CD8-positive, alpha-beta memory T cell (primary cell): Measurements from ENCODE around the gene OGA. TPM values are rescaled to one million over a fixed set of nuclear protein-coding genes. Genes with fewer than 3 reads are reported as not detected.

ENCODE experiments used
- CTCF ChIA-PET: fragments of 350-600 bp; sonication (Branson Sonifier 250); formaldehyde crosslinking; loops from one replicate; lab custom pipeline; 2021; ENCODE audit warnings: antibody characterized with exemption; lab: Charles Lee
- POLR2A ChIA-PET: fragments of 350-600 bp; sonication (Branson Sonifier 250); formaldehyde crosslinking; loops from one replicate; lab custom pipeline; 2021; ENCODE audit warnings: antibody characterized with exemption; lab: Charles Lee
- DNase-seq, 5 donors: peaks; one replicate each; pipeline versions ENCODE4 v3.0.0 to v3.0.0-alpha.2; 2020 to 2022; ENCODE audit warnings: mixed read lengths in 1 of 5
- H3K27ac ChIP-seq: one replicate; pipeline ENCODE4 v1.7.0; 2013; ENCODE audit warnings: low read depth, mild to moderate bottlenecking, low read length, moderate library complexity
- H3K27me3 ChIP-seq: 2 replicates; pipeline ENCODE4 v1.7.0; 2013; ENCODE audit warnings: low read length, mild to moderate bottlenecking; ENCODE audit not compliant: insufficient read depth, poor library complexity, severe bottlenecking
- H3K36me3 ChIP-seq: 2 replicates; pipeline ENCODE4 v1.7.0; 2013; ENCODE audit warnings: mild to moderate bottlenecking, low read length, moderate library complexity; ENCODE audit not compliant: insufficient read depth
- H3K4me1 ChIP-seq: 2 replicates; pipeline ENCODE4 v1.7.0; 2013; ENCODE audit warnings: mild to moderate bottlenecking, low read length, moderate library complexity; ENCODE audit not compliant: insufficient read depth
- H3K4me3 ChIP-seq: 2 replicates; pipeline ENCODE4 v1.7.0; 2013; ENCODE audit warnings: mild to moderate bottlenecking, low read length
- H3K9me3 ChIP-seq: 2 replicates; pipeline ENCODE4 v1.7.0; 2013; ENCODE audit warnings: mild to moderate bottlenecking, low read length
- H3K27ac Mint-ChIP-seq, 8 donors: one replicate each; pipeline ENCODE4 v1.8.0; 2020 to 2021; ENCODE audit warnings: mixed read lengths in 8 of 8, mild to moderate bottlenecking in 6 of 8, inconsistent platforms in 3 of 8, moderate library complexity in 3 of 8
- H3K27me3 Mint-ChIP-seq, 2 donors: one replicate each; pipeline ENCODE4 v1.8.0; 2020 to 2021; ENCODE audit warnings: mixed read lengths in 2 of 2, mild to moderate bottlenecking in 1 of 2, moderate library complexity in 1 of 2
- H3K36me3 Mint-ChIP-seq, 3 donors: one replicate each; pipeline ENCODE4 v1.8.0; 2020 to 2021; ENCODE audit warnings: mixed read lengths in 3 of 3, inconsistent platforms in 1 of 3, mild to moderate bottlenecking in 1 of 3
- H3K4me1 Mint-ChIP-seq, 3 donors: one replicate each; pipeline ENCODE4 v1.8.0; 2020 to 2021; ENCODE audit warnings: mixed read lengths in 3 of 3, inconsistent platforms in 1 of 3, mild to moderate bottlenecking in 1 of 3
- H3K4me3 Mint-ChIP-seq, 7 donors: one replicate each; pipeline ENCODE4 v1.8.0; 2020 to 2021; ENCODE audit warnings: mixed read lengths in 7 of 7, mild to moderate bottlenecking in 6 of 7, moderate library complexity in 4 of 7, inconsistent platforms in 2 of 7
- H3K9me3 Mint-ChIP-seq, 5 donors: one replicate each; pipeline ENCODE4 v1.8.0; 2020 to 2022; ENCODE audit warnings: mixed read lengths in 5 of 5, mild to moderate bottlenecking in 3 of 5, moderate library complexity in 2 of 5, inconsistent platforms in 1 of 5
- polyA plus RNA-seq: library from polyadenylated mRNA; unstranded; fragments of 300-500 nt; fragmentation: Illumina TruSeq; gene quantifications from one replicate; pipeline ENCODE4 v1.2.3, GENCODE V29; 2021
- total RNA-seq, 2 experiments: library from RNA; stranded (reverse); gene quantifications; one replicate each; pipeline ENCODE4 v1.2.3, GENCODE V29; 2021

Gene OGA
- total and polyA plus RNA-seq, 3 experiments from 2014 or later = 45.7 to 109 (median 95.8) TPM

DNA sequence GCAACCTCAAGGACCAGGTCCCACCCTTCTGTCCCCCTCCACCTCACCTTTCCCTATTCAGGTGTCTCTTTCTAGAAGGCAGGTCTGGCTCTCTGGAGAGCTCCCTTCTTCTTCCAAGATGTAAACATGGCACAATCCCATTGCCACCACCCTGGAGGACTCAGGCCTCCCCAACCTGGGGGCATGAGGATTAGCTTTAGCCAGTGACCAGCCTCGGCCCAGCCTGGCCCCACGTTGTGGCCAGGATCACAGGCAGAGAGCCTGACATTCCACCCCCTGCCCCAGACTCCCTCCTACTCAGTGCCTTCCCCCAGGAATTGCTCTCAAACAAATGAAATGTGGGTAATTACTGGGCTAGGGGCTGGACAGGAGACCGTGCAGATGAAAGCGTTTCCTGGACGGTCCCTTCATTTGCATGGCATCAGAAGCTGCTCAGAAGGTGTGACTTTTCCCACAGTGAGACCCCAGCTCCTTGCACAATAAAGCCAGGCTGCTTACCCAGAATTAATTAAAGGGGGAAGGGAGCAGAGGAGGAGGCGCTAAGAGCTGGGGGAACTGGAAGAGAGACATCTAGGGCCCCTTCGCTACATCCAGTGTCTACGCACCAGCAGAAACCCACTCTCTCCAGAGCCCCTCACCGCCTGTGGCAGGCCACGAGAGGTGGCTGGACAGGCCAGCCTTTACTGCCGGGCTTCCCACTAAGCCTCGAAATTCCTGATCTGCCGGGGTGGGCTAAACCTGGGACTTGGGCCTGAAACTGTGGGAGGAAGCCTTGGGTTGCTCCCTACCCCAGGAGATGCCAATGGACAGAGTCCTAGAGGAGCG, 50.1 kb downstream of the OGA start:
- no peak for DNase-seq
- ChIA-PET CTCF (interaction anchor here (1.1 to 6.1 kb wide), 2 partner anchors 13 to 554 kb away, joined by 4 to 27 read pairs; no protein-coding TSS in a partner anchor), POLR2A (interaction anchor here (0.7 kb wide), 1 partner anchor 14 kb away, joined by 3 read pairs; no protein-coding TSS in a partner anchor)
- Histone ChIP-seq H3K36me3 (no peaks in the 10 kb centered on the region), H3K9me3 (no peaks in the 10 kb centered on the region), H3K27me3 (peaks cover 9% of the 10 kb centered on the region), H3K27ac (no peak overlapping the region), H3K4me1 (no peaks in the 10 kb centered on the region), H3K4me3 (no peak overlapping the region)
- H3K9me3 Mint-ChIP-seq = no peaks in the 10 kb centered on the region
- H3K27ac Mint-ChIP-seq = peak overlapping the region in 1 of 8 donors; percentile 17
- no peaks in the 10 kb centered on the region for H3K36me3 Mint-ChIP-seq
- peaks cover 0 to under 1% (median under 1%) of the 10 kb centered on the region in 3 donors for H3K4me1 Mint-ChIP-seq
- H3K27me3 Mint-ChIP-seq = peaks cover 23 to 42% of the 10 kb centered on the region in 2 donors
- H3K4me3 Mint-ChIP-seq = no peak overlapping the region

GRCh38 chr10:101767600-101767945, 50.7 kb downstream of the OGA start:
- no peaks in the 10 kb centered on the region for H3K9me3 Mint-ChIP-seq
- no peak overlapping the region for H3K27ac ChIP-seq
- no peaks in the 10 kb centered on the region for H3K9me3 ChIP-seq
- H3K27me3 ChIP-seq = peaks cover 3% of the 10 kb centered on the region
- ChIA-PET POLR2A (interaction anchor here (0.7 kb wide), 1 partner anchor 13 kb away, joined by 3 read pairs; no protein-coding TSS in a partner anchor), CTCF (interaction anchor here (1.1 kb wide), 1 partner anchor 553 kb away, joined by 4 read pairs; no protein-coding TSS in a partner anchor)
- no peaks in the 10 kb centered on the region for H3K4me1 Mint-ChIP-seq
- H3K36me3 Mint-ChIP-seq = no peaks in the 10 kb centered on the region
- H3K27ac Mint-ChIP-seq = peak overlapping the region in 1 of 8 donors; percentile 24
- no peak overlapping the region for H3K4me3 Mint-ChIP-seq
- no peaks in the 10 kb centered on the region for H3K4me1 ChIP-seq
- no peak for DNase-seq
- H3K36me3 ChIP-seq = no peaks in the 10 kb centered on the region
- peaks cover 20 to 37% of the 10 kb centered on the region in 2 donors for H3K27me3 Mint-ChIP-seq
- H3K4me3 ChIP-seq = no peak overlapping the region

DNA sequence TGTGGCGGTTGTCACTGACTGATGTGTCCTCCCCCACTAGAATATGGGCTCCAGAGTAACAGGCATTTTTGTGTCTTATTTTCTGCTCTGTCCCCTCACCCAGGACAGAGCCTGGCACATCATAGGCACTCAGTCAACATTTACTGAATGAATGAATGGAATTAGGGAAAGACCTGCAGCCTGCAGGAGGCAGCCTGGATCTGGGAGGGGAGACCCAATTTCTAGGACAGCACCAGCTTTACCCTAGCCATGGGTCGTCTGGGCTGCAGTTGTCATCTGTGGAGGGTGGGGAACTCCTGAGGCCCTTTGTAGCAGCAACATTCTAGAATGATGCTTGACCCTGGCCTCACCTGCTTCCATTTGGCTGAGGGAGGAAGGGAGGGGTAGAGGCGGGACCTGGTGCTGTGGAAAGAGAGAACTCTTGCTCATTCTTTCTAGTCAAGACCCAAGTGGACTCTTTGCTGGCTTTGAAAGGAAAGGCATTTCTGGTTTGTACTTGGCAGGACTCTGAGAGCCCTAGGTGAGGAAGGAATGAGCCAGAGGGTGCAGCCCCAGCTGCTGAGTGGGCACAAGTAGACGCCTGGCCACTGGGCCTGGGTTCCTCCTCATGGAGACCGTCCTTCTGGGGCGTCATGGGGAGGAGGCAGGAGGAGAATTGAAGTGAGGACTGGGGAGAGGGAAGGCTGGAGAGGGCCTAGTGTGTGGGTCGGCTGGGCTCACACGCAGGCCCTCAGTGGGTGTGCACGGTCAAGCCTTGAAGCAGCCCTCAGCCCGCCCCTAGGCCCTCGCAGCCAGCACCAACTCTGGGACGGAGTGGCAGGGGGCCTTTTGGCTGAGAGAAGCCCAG, 51.3 kb downstream of the OGA start:
- no peak overlapping the region for H3K4me3 Mint-ChIP-seq
- DNase-seq = no peak
- no peaks in the 10 kb centered on the region for H3K27me3 ChIP-seq
- H3K27me3 Mint-ChIP-seq = peaks cover 14 to 37% of the 10 kb centered on the region in 2 donors
- H3K36me3 Mint-ChIP-seq = no peaks in the 10 kb centered on the region
- H3K9me3 ChIP-seq = no peaks in the 10 kb centered on the region
- no peaks in the 10 kb centered on the region for H3K4me1 ChIP-seq
- H3K9me3 Mint-ChIP-seq = no peaks in the 10 kb centered on the region
- no peak overlapping the region for H3K27ac ChIP-seq
- no peaks in the 10 kb centered on the region for H3K4me1 Mint-ChIP-seq
- CTCF ChIA-PET = interaction anchor here (1.1 to 1.2 kb wide), 2 partner anchors 15 to 553 kb away, joined by 4 to 7 read pairs; no protein-coding TSS in a partner anchor
- H3K36me3 ChIP-seq = no peaks in the 10 kb centered on the region
- no peak overlapping the region for H3K4me3 ChIP-seq
- H3K27ac Mint-ChIP-seq = peak overlapping the region in 1 of 8 donors; percentile 24
- POLR2A ChIA-PET = no interaction called here

DNA sequence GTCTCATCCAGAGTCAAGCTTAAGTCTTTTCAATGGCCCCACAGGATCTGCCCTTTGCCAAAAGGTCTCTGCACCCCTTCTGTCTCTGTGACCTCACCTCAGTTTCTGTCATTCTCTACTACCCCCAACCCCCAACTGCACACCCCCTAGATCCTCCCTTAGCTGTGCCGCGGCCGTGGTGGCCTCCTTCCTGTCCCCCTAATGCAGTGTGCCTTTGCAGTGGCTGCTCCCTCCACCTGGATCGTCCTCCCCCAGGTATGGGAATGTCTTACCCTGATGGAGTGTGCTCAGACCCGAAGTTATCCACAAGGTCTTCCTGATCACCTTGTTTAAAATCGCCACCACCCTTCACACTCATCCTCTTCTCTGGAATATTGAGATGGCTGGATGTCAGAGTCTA, 51.9 kb downstream of the OGA start:
- no peaks in the 10 kb centered on the region for H3K9me3 Mint-ChIP-seq
- H3K36me3 Mint-ChIP-seq = no peaks in the 10 kb centered on the region
- H3K36me3 ChIP-seq = no peaks in the 10 kb centered on the region
- H3K4me3 ChIP-seq = no peak overlapping the region
- no peaks in the 10 kb centered on the region for H3K27me3 ChIP-seq
- H3K27ac ChIP-seq = no peak overlapping the region
- ChIA-PET POLR2A (no interaction called here), CTCF (interaction anchor here (1.2 kb wide), 1 partner anchor 15 kb away, joined by 7 read pairs; no protein-coding TSS in a partner anchor)
- no peak overlapping the region for H3K4me3 Mint-ChIP-seq
- H3K27ac Mint-ChIP-seq = no peak overlapping the region
- H3K9me3 ChIP-seq = no peaks in the 10 kb centered on the region
- H3K27me3 Mint-ChIP-seq = peaks cover 10 to 32% of the 10 kb centered on the region in 2 donors
- no peaks in the 10 kb centered on the region for H3K4me1 Mint-ChIP-seq
- no peak for DNase-seq
- H3K4me1 ChIP-seq = no peaks in the 10 kb centered on the region

DNA sequence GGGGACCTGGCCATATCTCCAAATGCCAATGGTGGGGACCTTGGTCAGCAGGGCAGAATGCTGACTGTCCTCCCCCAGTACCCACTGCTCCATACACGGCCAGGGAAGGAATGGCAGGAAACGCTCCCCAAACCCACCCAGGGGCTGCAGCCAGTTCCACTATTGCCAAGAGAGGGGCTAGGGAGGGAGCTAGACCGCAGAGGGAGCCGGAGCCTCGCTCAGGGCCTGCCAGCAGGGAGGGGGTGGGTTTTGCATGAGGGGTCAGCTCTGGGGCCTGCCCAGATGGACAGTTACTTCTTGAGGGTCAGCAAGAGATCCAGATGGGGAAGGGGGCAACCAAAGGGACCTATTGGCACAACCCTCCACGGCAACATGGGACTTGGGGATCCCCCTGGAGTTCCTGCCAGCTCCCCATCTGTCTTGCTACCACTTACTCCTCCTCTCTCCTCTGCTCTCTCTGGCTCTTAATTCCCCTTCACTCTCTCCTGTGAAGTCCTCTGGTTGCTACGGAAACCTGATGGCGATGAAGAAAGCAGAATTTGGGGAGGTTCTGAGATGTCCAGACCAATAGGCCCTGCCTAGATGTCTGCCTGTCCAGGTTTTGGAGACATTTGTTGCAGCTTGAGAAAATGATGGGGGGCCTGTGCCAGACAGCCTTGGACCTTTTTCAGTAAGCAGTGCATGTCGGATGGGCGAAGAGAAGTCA, 55.0 kb downstream of the OGA start:
- DNase-seq = no peak
- CTCF ChIA-PET = interaction anchor here (1.6 to 1.9 kb wide), 2 partner anchors 10 to 18 kb away, joined by 3 to 4 read pairs; no protein-coding TSS in a partner anchor
- no peaks in the 10 kb centered on the region for H3K4me1 Mint-ChIP-seq

DNA sequence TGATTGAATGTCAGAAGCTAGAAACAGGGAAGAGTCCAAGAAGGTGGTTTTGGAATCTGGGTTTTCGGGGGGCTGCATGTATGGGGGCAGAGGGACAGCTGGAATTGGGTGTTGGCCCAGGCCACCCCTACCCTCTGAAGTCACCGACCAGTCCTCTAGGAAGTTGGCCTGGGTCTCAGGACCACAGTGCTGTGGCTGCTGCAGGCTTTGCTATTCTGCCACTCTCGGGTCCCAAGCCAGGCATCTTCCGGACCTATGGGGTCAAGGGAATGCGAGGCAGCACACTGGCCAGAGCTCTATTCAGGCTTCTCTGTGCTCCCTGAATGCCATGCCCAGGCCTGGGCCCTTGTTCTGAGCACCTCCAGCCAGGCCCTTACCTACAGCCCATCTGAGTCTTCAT, 55.5 kb downstream of the OGA start:
- Mint-ChIP-seq H3K27ac (no peak overlapping the region), H3K4me1 (no peaks in the 10 kb centered on the region), H3K9me3 (no peaks in the 10 kb centered on the region), H3K27me3 (peaks cover 7 to 31% of the 10 kb centered on the region in 2 donors), H3K36me3 (no peaks in the 10 kb centered on the region), H3K4me3 (no peak overlapping the region)
- CTCF ChIA-PET = interaction anchor here (1.6 to 1.9 kb wide), 2 partner anchors 11 to 19 kb away, joined by 3 to 4 read pairs; no protein-coding TSS in a partner anchor
- no peaks in the 10 kb centered on the region for H3K27me3 ChIP-seq
- H3K27ac ChIP-seq = no peak overlapping the region
- DNase-seq = no peak
- no peaks in the 10 kb centered on the region for H3K36me3 ChIP-seq
- POLR2A ChIA-PET = no interaction called here
- H3K4me1 ChIP-seq = no peaks in the 10 kb centered on the region
- H3K9me3 ChIP-seq = no peaks in the 10 kb centered on the region
- H3K4me3 ChIP-seq = no peak overlapping the region

More for the DNA sequence above, 55.0 kb downstream of the OGA start:
- Histone ChIP-seq H3K9me3 (no peaks in the 10 kb centered on the region), H3K36me3 (no peaks in the 10 kb centered on the region), H3K27ac (no peak overlapping the region), H3K4me3 (no peak overlapping the region), H3K4me1 (no peaks in the 10 kb centered on the region), H3K27me3 (no peaks in the 10 kb centered on the region)
- peaks cover 10 to 28% of the 10 kb centered on the region in 2 donors for H3K27me3 Mint-ChIP-seq
- H3K4me3 Mint-ChIP-seq = no peak overlapping the region
- POLR2A ChIA-PET = no interaction called here
- no peaks in the 10 kb centered on the region for H3K36me3 Mint-ChIP-seq
- H3K27ac Mint-ChIP-seq = no peak overlapping the region
- H3K9me3 Mint-ChIP-seq = no peaks in the 10 kb centered on the region

DNA sequence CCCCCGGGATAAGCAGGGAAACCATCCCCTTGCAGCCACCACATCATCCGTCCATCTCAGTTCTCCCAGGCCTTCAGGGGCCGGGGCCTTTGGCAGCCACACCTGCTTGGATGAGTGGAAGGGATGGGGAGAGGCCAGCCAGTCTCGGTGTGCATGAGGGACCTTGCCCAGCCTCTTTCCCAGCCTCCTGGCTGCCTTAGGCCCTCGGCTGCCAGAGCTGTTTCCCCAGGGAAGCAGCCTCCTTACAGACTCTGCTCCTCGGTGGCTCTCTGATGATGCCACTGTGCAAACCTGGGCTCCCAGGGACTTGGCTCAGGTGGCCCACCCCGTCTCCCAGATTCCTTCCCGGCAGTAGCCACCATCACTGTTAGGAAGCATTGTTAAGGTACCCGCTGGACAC, 57.0 kb downstream of the OGA start:
- Mint-ChIP-seq H3K36me3 (no peaks in the 10 kb centered on the region), H3K27me3 (peaks cover 11 to 31% of the 10 kb centered on the region in 2 donors), H3K27ac (no peak overlapping the region), H3K4me1 (no peaks in the 10 kb centered on the region), H3K4me3 (no peak overlapping the region), H3K9me3 (no peaks in the 10 kb centered on the region)
- no peaks in the 10 kb centered on the region for H3K36me3 ChIP-seq
- no peaks in the 10 kb centered on the region for H3K9me3 ChIP-seq
- H3K4me1 ChIP-seq = no peaks in the 10 kb centered on the region
- ChIA-PET CTCF (no interaction called here), POLR2A (no interaction called here)
- H3K27me3 ChIP-seq = no peaks in the 10 kb centered on the region
- DNase-seq = no peak
- H3K4me3 ChIP-seq = no peak overlapping the region
- no peak overlapping the region for H3K27ac ChIP-seq
